Astrocyte of the cerebellum (primary cell): ENCODE data around the gene FUT6.

Experiments
- DNase-seq: peaks from one replicate; pipeline ENCODE4 v3.0.0-alpha.2; 2011; ENCODE audit warnings: low read depth
- H3K4me3 ChIP-seq: 2 replicates; pipeline ENCODE4 v1.5.1; 2011; ENCODE audit warnings: mild to moderate bottlenecking, low read depth, low read length, moderate library complexity
- in situ Hi-C: cut with HindIII; loops from 2 replicates; pipeline ENCODE4 v1.10.0; 2017; ENCODE audit warnings: low sequenced_read_pairs
- TF ChIP-seq, protein P1 (sequence below): IDR thresholded peaks from 2 replicates; pipeline ENCODE4 v1.5.1; 2012; ENCODE audit warnings: low read length, low read depth, moderate library complexity, mild to moderate bottlenecking; ENCODE audit errors: missing control alignments

FUT6 gene

GRCh38 chr19:5823579-5824281 is 15.8 kb downstream of the FUT6 start:
- H3K4me3 ChIP-seq, result no peak overlapping the region
- TF ChIP-seq, protein P1, sequence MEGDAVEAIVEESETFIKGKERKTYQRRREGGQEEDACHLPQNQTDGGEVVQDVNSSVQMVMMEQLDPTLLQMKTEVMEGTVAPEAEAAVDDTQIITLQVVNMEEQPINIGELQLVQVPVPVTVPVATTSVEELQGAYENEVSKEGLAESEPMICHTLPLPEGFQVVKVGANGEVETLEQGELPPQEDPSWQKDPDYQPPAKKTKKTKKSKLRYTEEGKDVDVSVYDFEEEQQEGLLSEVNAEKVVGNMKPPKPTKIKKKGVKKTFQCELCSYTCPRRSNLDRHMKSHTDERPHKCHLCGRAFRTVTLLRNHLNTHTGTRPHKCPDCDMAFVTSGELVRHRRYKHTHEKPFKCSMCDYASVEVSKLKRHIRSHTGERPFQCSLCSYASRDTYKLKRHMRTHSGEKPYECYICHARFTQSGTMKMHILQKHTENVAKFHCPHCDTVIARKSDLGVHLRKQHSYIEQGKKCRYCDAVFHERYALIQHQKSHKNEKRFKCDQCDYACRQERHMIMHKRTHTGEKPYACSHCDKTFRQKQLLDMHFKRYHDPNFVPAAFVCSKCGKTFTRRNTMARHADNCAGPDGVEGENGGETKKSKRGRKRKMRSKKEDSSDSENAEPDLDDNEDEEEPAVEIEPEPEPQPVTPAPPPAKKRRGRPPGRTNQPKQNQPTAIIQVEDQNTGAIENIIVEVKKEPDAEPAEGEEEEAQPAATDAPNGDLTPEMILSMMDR, result no peak
- in situ Hi-C loops, result no loop called here
- DNase-seq, result no peak

DNA sequence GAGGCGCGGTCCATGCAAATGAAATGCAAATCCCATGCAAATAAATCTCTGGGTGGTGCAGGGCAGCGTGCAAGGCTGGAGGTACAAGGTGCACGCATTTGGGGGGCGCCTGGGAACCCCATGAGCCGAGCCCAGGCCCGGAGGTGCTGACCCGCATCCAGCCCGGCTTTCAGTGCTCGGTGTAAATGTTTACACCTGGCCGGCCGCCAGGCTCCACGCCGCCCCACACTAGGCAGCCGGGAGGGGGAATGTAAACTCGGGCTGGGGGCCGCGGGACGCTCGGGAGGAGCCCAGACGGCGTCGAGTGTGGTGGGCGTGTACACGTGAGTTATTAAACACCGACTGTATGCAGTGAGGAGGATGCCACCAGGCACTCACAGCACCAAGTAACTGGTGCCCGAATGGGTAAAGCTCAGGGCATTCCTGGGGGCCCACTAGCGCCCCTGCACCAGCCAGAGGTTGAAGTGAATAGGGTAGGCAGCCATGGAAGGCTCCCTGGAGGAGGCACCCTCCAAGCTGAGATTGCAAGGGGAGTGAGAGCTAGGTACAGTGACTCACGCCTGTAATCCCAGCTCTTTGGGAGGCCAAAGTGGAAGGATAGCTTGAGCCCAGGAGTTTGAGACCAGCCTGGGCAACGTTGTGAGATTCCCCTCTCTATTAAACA is 17.2 kb downstream of the FUT6 start:
- in situ Hi-C loops, result no loop called here
- no peak for DNase-seq

DNA sequence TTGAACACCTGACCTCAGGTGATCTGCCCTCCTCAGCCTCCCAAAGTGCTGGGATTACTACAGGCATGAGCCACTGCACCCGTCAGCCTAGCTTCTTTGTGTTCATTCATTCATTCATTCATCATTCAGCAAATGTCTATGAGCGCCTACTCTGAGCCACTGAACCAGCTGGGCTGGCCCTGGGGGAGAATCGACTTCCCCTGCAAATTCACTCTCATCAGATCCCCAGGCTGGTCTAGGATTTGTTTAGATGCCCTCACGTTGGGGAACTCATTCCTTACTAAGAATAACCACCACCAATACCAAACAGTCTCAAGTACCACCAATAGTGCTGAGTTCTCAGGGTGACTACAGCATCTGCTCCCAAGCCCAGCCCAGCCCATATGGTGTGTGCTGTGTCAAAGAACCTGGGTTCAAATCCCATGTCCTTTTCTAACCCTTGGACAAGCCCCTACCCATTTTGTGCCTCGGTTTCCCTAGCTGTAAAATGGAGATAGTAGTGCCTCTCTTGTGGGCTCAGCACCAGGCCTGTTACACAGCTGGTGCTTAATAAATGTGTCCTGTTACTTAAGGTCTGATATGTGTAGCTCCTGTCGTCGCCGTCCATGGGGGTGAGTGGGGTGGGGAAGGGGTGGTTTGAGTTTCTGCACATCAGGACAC is 17.9 kb downstream of the FUT6 start:
- DNase-seq, result no peak
- in situ Hi-C loops, result no loop called here
- TF ChIP-seq, protein P1, result no peak
- H3K4me3 ChIP-seq, result no peak overlapping the region

More for the DNA sequence above, 17.2 kb downstream of the FUT6 start:
- no peak overlapping the region for H3K4me3 ChIP-seq
- TF ChIP-seq, protein P1, result no peak

DNA sequence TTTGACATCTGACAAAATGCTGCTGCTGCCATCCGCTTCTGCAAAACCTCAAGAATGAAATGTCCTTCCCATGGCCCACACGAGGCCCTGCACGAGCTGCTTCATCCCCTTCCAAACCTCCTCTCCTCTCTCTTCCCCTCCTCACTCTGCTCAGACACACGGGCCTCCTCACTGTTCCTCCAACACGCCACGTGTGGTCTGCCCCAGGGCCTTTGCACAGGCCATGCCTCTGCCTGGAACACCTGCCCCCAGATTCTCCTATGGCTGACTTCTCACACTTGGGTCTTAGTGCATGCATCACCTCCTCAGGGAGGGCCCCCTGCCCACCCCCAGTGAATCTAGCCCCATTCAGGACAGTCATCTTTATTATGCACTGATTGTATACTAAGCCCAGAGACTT is 18.7 kb downstream of the FUT6 start:
- no peak for DNase-seq
- no peak overlapping the region for H3K4me3 ChIP-seq
- in situ Hi-C loops, result no loop called here
- TF ChIP-seq, protein P1, result no peak

- in situ Hi-C loops, result no loop called here
- TF ChIP-seq, protein P1, result no peak
- DNase-seq, result no peak
- H3K4me3 ChIP-seq, result no peak overlapping the region
Observed at GRCh38 chr19:5818594-5818993, 20.9 kb downstream of the FUT6 start.

DNA sequence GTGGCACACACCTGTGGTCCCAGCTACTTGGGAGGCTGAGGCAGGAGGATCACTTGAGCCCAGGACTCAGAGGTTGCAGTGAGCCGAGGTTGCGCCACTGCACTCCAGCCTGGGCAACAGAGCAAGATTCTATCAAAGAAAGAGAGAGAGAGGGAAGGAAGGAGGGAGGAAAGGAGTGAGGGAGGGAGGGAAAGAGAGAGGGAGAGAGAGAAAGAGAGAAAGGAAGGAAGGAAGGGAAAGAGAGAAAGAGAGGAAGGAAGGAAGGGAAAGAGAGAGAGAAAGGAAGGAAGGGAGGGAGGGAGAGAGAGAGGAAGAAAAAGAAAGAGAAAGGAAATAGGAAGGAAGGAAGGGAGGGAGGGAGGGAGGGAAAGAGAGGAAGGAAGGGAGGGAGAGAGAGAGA is 22.3 kb downstream of the FUT6 start:
- no peak for DNase-seq
- in situ Hi-C loops, result no loop called here
- H3K4me3 ChIP-seq, result no peak overlapping the region
- TF ChIP-seq, protein P1, result no peak
